ENCODE data around the gene ZFTA. TPM values are rescaled to one million over a fixed set of nuclear protein-coding genes. Genes with fewer than 3 reads are reported as not detected.

ZFTA gene
- total RNA-seq, 1 donor from 2014 or later, result 25.1 TPM

- no peak for DNase-seq (ENCODE audit: low read depth)
- Histone ChIP-seq H3K4me3 (ENCODE audit: low read depth, low read length) (no peak overlapping the region), H3K27me3 (ENCODE audit: control insufficient read depth, insufficient read depth, low read length) (no peaks in the 10 kb centered on the region), H3K36me3 (ENCODE audit: control insufficient read depth, insufficient read depth, low read length) (no peaks in the 10 kb centered on the region)
- no peak for TF ChIP-seq CTCF (IDR thresholded peaks at IDR 0.05; ENCODE audit: insufficient read depth, low read length, poor library complexity, severe bottlenecking)
Measured at GRCh38 chr11:63763496-63764339, 4.9 kb downstream of the ZFTA start.

GRCh38 chr11:63762654-63763495, 5.7 kb downstream of the ZFTA start:
- H3K4me3 ChIP-seq (ENCODE audit: low read depth, low read length), result no peak overlapping the region
- TF ChIP-seq CTCF (IDR thresholded peaks at IDR 0.05; ENCODE audit: insufficient read depth, low read length, poor library complexity, severe bottlenecking), result no peak
- no peaks in the 10 kb centered on the region for H3K27me3 ChIP-seq (ENCODE audit: control insufficient read depth, insufficient read depth, low read length)
- H3K36me3 ChIP-seq (ENCODE audit: control insufficient read depth, insufficient read depth, low read length), result no peaks in the 10 kb centered on the region
- no peak for DNase-seq (ENCODE audit: low read depth)

- no peaks in the 10 kb centered on the region for H3K36me3 ChIP-seq (ENCODE audit: control insufficient read depth, insufficient read depth, low read length)
- no peak for TF ChIP-seq CTCF (IDR thresholded peaks at IDR 0.05; ENCODE audit: insufficient read depth, low read length, poor library complexity, severe bottlenecking)
- H3K4me3 ChIP-seq (ENCODE audit: low read depth, low read length), result no peak overlapping the region
- DNase-seq (ENCODE audit: low read depth), result no peak
- H3K27me3 ChIP-seq (ENCODE audit: control insufficient read depth, insufficient read depth, low read length), result no peaks in the 10 kb centered on the region
Measured at GRCh38 chr11:63761931-63762653, 6.5 kb downstream of the ZFTA start.

GRCh38 chr11:63761188-63761587, 7.4 kb downstream of the ZFTA start:
- Histone ChIP-seq H3K27me3 (ENCODE audit: control insufficient read depth, insufficient read depth, low read length) (no peaks in the 10 kb centered on the region), H3K4me3 (ENCODE audit: low read depth, low read length) (no peak overlapping the region), H3K36me3 (ENCODE audit: control insufficient read depth, insufficient read depth, low read length) (no peaks in the 10 kb centered on the region)
- no peak for TF ChIP-seq CTCF (IDR thresholded peaks at IDR 0.05; ENCODE audit: insufficient read depth, low read length, poor library complexity, severe bottlenecking)
- no peak for DNase-seq (ENCODE audit: low read depth)

GRCh38 chr11:63760487-63761079, 8.0 kb downstream of the ZFTA start:
- DNase-seq (ENCODE audit: low read depth), result no peak
- TF ChIP-seq CTCF (IDR thresholded peaks at IDR 0.05; ENCODE audit: insufficient read depth, low read length, poor library complexity, severe bottlenecking), result no peak
- Histone ChIP-seq H3K4me3 (ENCODE audit: low read depth, low read length) (no peak overlapping the region), H3K27me3 (ENCODE audit: control insufficient read depth, insufficient read depth, low read length) (no peaks in the 10 kb centered on the region), H3K36me3 (ENCODE audit: control insufficient read depth, insufficient read depth, low read length) (no peaks in the 10 kb centered on the region)
